Measurements from ENCODE around the gene MREG.
A peak's percentile ranks its signal among the peaks of the same experiment; 100 is the strongest.

Gene MREG

GRCh38 chr2:215968499-215968898 lies 44.9 kb downstream of the MREG start:
- Histone ChIP-seq H3K4me2 (ENCODE audit: low read depth, low read length, poor library complexity, severe bottlenecking) (peak overlapping the region; percentile 13), H3K9me2 (replicated peaks; ENCODE audit: low read depth, low read length) (no peaks in the 10 kb centered on the region), H2AFZ (ENCODE audit: low read length) (no peak overlapping the region), H3K9ac (ENCODE audit: low read depth, low read length, poor library complexity, severe bottlenecking) (no peak overlapping the region), H3K36me3 (ENCODE audit: insufficient read depth, low read length) (peaks cover 16% of the 10 kb centered on the region; the same call in 1 of the 2 replicates), H3K79me2 (ENCODE audit: insufficient read depth, low read length) (peaks cover 83% of the 10 kb centered on the region), H3K4me1 (ENCODE audit: insufficient read depth, low read length, poor library complexity, severe bottlenecking) (peaks cover 40% of the 10 kb centered on the region), H3F3A (ENCODE audit: low read depth) (no peaks in the 10 kb centered on the region), H3K9me3 (ENCODE audit: insufficient read depth, low read depth, low read length) (no peaks in the 10 kb centered on the region), H3K27me3 (ENCODE audit: insufficient read depth, low read length, poor library complexity, severe bottlenecking) (no peaks in the 10 kb centered on the region), H4K20me1 (ENCODE audit: insufficient read depth, low read length, poor library complexity, severe bottlenecking) (peaks cover 22% of the 10 kb centered on the region), H3K4me3 (ENCODE audit: low read length, poor library complexity, severe bottlenecking) (no peak overlapping the region)
- TF ChIP-seq EZH2phosphoT487 (IDR thresholded peaks at IDR 0.05; ENCODE audit: borderline replicate concordance): no peak
- TF ChIP-seq, protein P1, sequence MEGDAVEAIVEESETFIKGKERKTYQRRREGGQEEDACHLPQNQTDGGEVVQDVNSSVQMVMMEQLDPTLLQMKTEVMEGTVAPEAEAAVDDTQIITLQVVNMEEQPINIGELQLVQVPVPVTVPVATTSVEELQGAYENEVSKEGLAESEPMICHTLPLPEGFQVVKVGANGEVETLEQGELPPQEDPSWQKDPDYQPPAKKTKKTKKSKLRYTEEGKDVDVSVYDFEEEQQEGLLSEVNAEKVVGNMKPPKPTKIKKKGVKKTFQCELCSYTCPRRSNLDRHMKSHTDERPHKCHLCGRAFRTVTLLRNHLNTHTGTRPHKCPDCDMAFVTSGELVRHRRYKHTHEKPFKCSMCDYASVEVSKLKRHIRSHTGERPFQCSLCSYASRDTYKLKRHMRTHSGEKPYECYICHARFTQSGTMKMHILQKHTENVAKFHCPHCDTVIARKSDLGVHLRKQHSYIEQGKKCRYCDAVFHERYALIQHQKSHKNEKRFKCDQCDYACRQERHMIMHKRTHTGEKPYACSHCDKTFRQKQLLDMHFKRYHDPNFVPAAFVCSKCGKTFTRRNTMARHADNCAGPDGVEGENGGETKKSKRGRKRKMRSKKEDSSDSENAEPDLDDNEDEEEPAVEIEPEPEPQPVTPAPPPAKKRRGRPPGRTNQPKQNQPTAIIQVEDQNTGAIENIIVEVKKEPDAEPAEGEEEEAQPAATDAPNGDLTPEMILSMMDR (conservative IDR thresholded peaks at IDR 0.05; ENCODE audit: low read length): no peak

- Histone ChIP-seq H3K36me3 (ENCODE audit: insufficient read depth, low read length) (peaks cover 9% of the 10 kb centered on the region; the same call in 1 of the 2 replicates), H3K9me3 (ENCODE audit: insufficient read depth, low read depth, low read length) (no peaks in the 10 kb centered on the region), H3K27me3 (ENCODE audit: insufficient read depth, low read length, poor library complexity, severe bottlenecking) (no peaks in the 10 kb centered on the region), H4K20me1 (ENCODE audit: insufficient read depth, low read length, poor library complexity, severe bottlenecking) (peaks cover 22% of the 10 kb centered on the region), H3K4me2 (ENCODE audit: low read depth, low read length, poor library complexity, severe bottlenecking) (peak overlapping the region; percentile 22), H2AFZ (ENCODE audit: low read length) (no peak overlapping the region), H3K9ac (ENCODE audit: low read depth, low read length, poor library complexity, severe bottlenecking) (no peak overlapping the region), H3K4me1 (ENCODE audit: insufficient read depth, low read length, poor library complexity, severe bottlenecking) (peaks cover 40% of the 10 kb centered on the region), H3K4me3 (ENCODE audit: low read length, poor library complexity, severe bottlenecking) (no peak overlapping the region), H3K9me2 (replicated peaks; ENCODE audit: low read depth, low read length) (no peaks in the 10 kb centered on the region), H3F3A (ENCODE audit: low read depth) (no peaks in the 10 kb centered on the region), H3K79me2 (ENCODE audit: insufficient read depth, low read length) (peaks cover 76% of the 10 kb centered on the region)
- TF ChIP-seq, protein P1 (conservative IDR thresholded peaks at IDR 0.05; ENCODE audit: low read length): no peak
Observed at GRCh38 chr2:215967590-215968378, 45.6 kb downstream of the MREG start.

- H3K36me3 ChIP-seq (ENCODE audit: insufficient read depth, low read length): peaks cover 7% of the 10 kb centered on the region; the same call in 1 of the 2 replicates
- H3K79me2 ChIP-seq (ENCODE audit: insufficient read depth, low read length): peaks cover 80% of the 10 kb centered on the region
- H3K4me2 ChIP-seq (ENCODE audit: low read depth, low read length, poor library complexity, severe bottlenecking): peak overlapping the region; percentile 22
- H3K9ac ChIP-seq (ENCODE audit: low read depth, low read length, poor library complexity, severe bottlenecking): peak overlapping the region; percentile 1
- no peaks in the 10 kb centered on the region for H3K9me3 ChIP-seq (ENCODE audit: insufficient read depth, low read depth, low read length)
- H3F3A ChIP-seq (ENCODE audit: low read depth): no peaks in the 10 kb centered on the region
- no peaks in the 10 kb centered on the region for H3K9me2 ChIP-seq (replicated peaks; ENCODE audit: low read depth, low read length)
- no peak overlapping the region for H3K4me3 ChIP-seq (ENCODE audit: low read length, poor library complexity, severe bottlenecking)
- H3K4me1 ChIP-seq (ENCODE audit: insufficient read depth, low read length, poor library complexity, severe bottlenecking): peaks cover 40% of the 10 kb centered on the region
- H4K20me1 ChIP-seq (ENCODE audit: insufficient read depth, low read length, poor library complexity, severe bottlenecking): peaks cover 22% of the 10 kb centered on the region
- no peak overlapping the region for H2AFZ ChIP-seq (ENCODE audit: low read length)
- TF ChIP-seq, protein P1 (conservative IDR thresholded peaks at IDR 0.05; ENCODE audit: low read length): no peak
- TF ChIP-seq EZH2phosphoT487 (IDR thresholded peaks at IDR 0.05; ENCODE audit: borderline replicate concordance): no peak
- H3K27me3 ChIP-seq (ENCODE audit: insufficient read depth, low read length, poor library complexity, severe bottlenecking): no peaks in the 10 kb centered on the region
Observed at GRCh38 chr2:215966951-215967350, 46.4 kb downstream of the MREG start.
